GM13977 (cell line): Measurements from ENCODE around the gene OR4D6.
"Not testable (repeated sequence)": the region's sequence is repeated elsewhere in the genome, so short reads cannot be mapped to it uniquely, and the experiment has no call there.

Experiments
- DNase-seq: peaks from one replicate; pipeline ENCODE4 v3.0.0; 2012; ENCODE audit warnings: low spot score
- CTCF ChIP-seq: IDR thresholded peaks from 2 replicates; pipeline ENCODE4 v1.5.1; 2012; ENCODE audit warnings: mild to moderate bottlenecking, control low read depth; ENCODE audit not compliant: insufficient read depth; ENCODE audit errors: extremely low read depth, missing control alignments
- in situ Hi-C: fragments of 300-500 bp; cut with MboI; formaldehyde crosslinking; loops from one replicate; pipeline ENCODE4 v1.12.0; 2022; ENCODE audit warnings: low sequenced_read_pairs, low pct_unique_long_range_greater_than_20kb, mixed read lengths, inconsistent platforms; ENCODE audit not compliant: unreplicated experiment

The OR4D6 gene

GRCh38 chr11:59425131-59425530, 31.6 kb upstream of the OR4D6 start:
- no peak for TF ChIP-seq CTCF
- in situ Hi-C loops = no loop called here
- no peak for DNase-seq

GRCh38 chr11:59426361-59427067, 30.2 kb upstream of the OR4D6 start, which contains the start of gene OR5A2:
Gene OR5A2 (minus strand): TSS chr11:59426413. CDS start chr11:59422953, 3,460 bp downstream.
- TF ChIP-seq CTCF = no peak
- DNase-seq = no peak
- in situ Hi-C loops = no loop called here

- no peak for DNase-seq
- in situ Hi-C loops = no loop called here
- no peak for TF ChIP-seq CTCF
Measured at GRCh38 chr11:59427068-59427382, 29.7 kb upstream of the OR4D6 start.

GRCh38 chr11:59429924-59430516, 26.7 kb upstream of the OR4D6 start:
- DNase-seq = peak; percentile 57
- in situ Hi-C loops = loop anchor here (5.0 kb wide), 1 partner anchor 258 kb away; the partner anchor contains the start of gene DTX4
- peak; percentile 66 for TF ChIP-seq CTCF

GRCh38 chr11:59436169-59436568, 20.6 kb upstream of the OR4D6 start, which contains the start of gene OR5A1:
Gene OR5A1 (plus strand): TSS chr11:59436469. CDS start chr11:59443169, 6,700 bp downstream.
- TF ChIP-seq CTCF = no peak
- DNase-seq = no peak
- in situ Hi-C loops = no loop called here

GRCh38 chr11:59437770-59438169, 19.0 kb upstream of the OR4D6 start:
- DNase-seq = no peak
- in situ Hi-C loops = no loop called here
- no peak for TF ChIP-seq CTCF

- in situ Hi-C loops = not testable (repeated sequence)
Measured at GRCh38 chr11:59445624-59446023, 11.1 kb upstream of the OR4D6 start.

More at GRCh38 chr11:59445624-59446023, 11.1 kb upstream of the OR4D6 start:
- not testable (repeated sequence) for DNase-seq
